GM08714 (cell line): ENCODE results near the gene APOC3.

Experiments used
- H3K4me3 ChIP-seq: fragments of 200-500 bp; sonication (Bioruptor generic); 2 replicates; pipeline ENCODE4 v1.5.1; 2014; ENCODE audit warnings: mild to moderate bottlenecking, low read length, inconsistent platforms
- ZNF274 ChIP-seq: IDR thresholded peaks from 2 replicates; pipeline ENCODE4 v1.6.1; 2012; ENCODE audit warnings: mild to moderate bottlenecking, low read depth, low read length

The APOC3 gene

GRCh38 chr11:116840224-116840745, 10.6 kb downstream of the APOC3 start:
- no peak for TF ChIP-seq ZNF274
- no peak overlapping the region for H3K4me3 ChIP-seq

- H3K4me3 ChIP-seq: no peak overlapping the region
- no peak for TF ChIP-seq ZNF274
Measured at GRCh38 chr11:116840746-116841296, 11.1 kb downstream of the APOC3 start.

- H3K4me3 ChIP-seq: no peak overlapping the region
- TF ChIP-seq ZNF274: no peak
Measured at GRCh38 chr11:116842117-116842516, 12.4 kb downstream of the APOC3 start.

GRCh38 chr11:116842909-116843308, 13.2 kb downstream of the APOC3 start:
- no peak overlapping the region for H3K4me3 ChIP-seq
- no peak for TF ChIP-seq ZNF274

- TF ChIP-seq ZNF274: no peak
Measured at GRCh38 chr11:116843661-116844060, 14.0 kb downstream of the APOC3 start.

GRCh38 chr11:116844722-116845121, 15.0 kb downstream of the APOC3 start:
- no peak overlapping the region for H3K4me3 ChIP-seq
- no peak for TF ChIP-seq ZNF274

More at GRCh38 chr11:116843661-116844060, 14.0 kb downstream of the APOC3 start:
- H3K4me3 ChIP-seq: no peak overlapping the region

- no peak for TF ChIP-seq ZNF274
- no peak overlapping the region for H3K4me3 ChIP-seq
Measured at GRCh38 chr11:116847612-116848011, 17.9 kb downstream of the APOC3 start.

- no peak for TF ChIP-seq ZNF274
- no peak overlapping the region for H3K4me3 ChIP-seq
Measured at GRCh38 chr11:116849060-116849459, 19.4 kb downstream of the APOC3 start.

- H3K4me3 ChIP-seq: no peak overlapping the region
- TF ChIP-seq ZNF274: no peak
Measured at GRCh38 chr11:116849486-116849885, 19.8 kb downstream of the APOC3 start.

- no peak for TF ChIP-seq ZNF274
Measured at GRCh38 chr11:116851626-116852025, 21.9 kb downstream of the APOC3 start.

GRCh38 chr11:116852261-116853031, 22.7 kb downstream of the APOC3 start:
- no peak for TF ChIP-seq ZNF274
- H3K4me3 ChIP-seq: peak overlapping the region; percentile 60; the same call in 1 of the 2 replicates

More at GRCh38 chr11:116851626-116852025, 21.9 kb downstream of the APOC3 start:
- H3K4me3 ChIP-seq: no peak overlapping the region

GRCh38 chr11:116853461-116854073, 23.9 kb downstream of the APOC3 start:
- TF ChIP-seq ZNF274: no peak
- peak overlapping the region; percentile 60; the same call in 1 of the 2 replicates for H3K4me3 ChIP-seq

- H3K4me3 ChIP-seq: no peak overlapping the region
- TF ChIP-seq ZNF274: no peak
Measured at GRCh38 chr11:116855413-116855812, 25.7 kb downstream of the APOC3 start.

- no peak for TF ChIP-seq ZNF274
Measured at GRCh38 chr11:116856423-116856822, 26.7 kb downstream of the APOC3 start.

GRCh38 chr11:116857316-116857715, 27.6 kb downstream of the APOC3 start:
- H3K4me3 ChIP-seq: no peak overlapping the region
- TF ChIP-seq ZNF274: no peak

More at GRCh38 chr11:116856423-116856822, 26.7 kb downstream of the APOC3 start:
- no peak overlapping the region for H3K4me3 ChIP-seq
